ENCODE data around the gene MUC4.
A peak's percentile ranks its signal among the peaks of the same experiment; 100 is the strongest.

Gene MUC4

GRCh38 chr3:195855471-195856409 is 44.0 kb upstream of the MUC4 start:
- Histone ChIP-seq H3K27me3 (replicated peaks) (no peaks in the 10 kb centered on the region), H3K27ac (no peak overlapping the region), H3K4me3 (ENCODE audit: low read depth, low read length) (no peak overlapping the region), H3K36me3 (replicated peaks) (no peaks in the 10 kb centered on the region)
- in situ Hi-C loops (cut with HindIII; ENCODE audit: low pct_ligation_motif_present, low sequenced_read_pairs), result no loop called here
- peak; percentile 7 for TF ChIP-seq CTCF (IDR thresholded peaks at IDR 0.05; ENCODE audit: low read depth, low read length, missing control alignments)
- DNase-seq, result no peak

GRCh38 chr3:195854628-195855294 is 43.0 kb upstream of the MUC4 start:
- no peaks in the 10 kb centered on the region for H3K36me3 ChIP-seq (replicated peaks)
- H3K27ac ChIP-seq, result no peak overlapping the region
- H3K4me3 ChIP-seq (ENCODE audit: low read depth, low read length), result no peak overlapping the region
- no peak for TF ChIP-seq CTCF (IDR thresholded peaks at IDR 0.05; ENCODE audit: low read depth, low read length, missing control alignments)
- in situ Hi-C loops (cut with HindIII; ENCODE audit: low pct_ligation_motif_present, low sequenced_read_pairs), result no loop called here
- no peak for DNase-seq
- no peaks in the 10 kb centered on the region for H3K27me3 ChIP-seq (replicated peaks)

GRCh38 chr3:195853996-195854395 is 42.3 kb upstream of the MUC4 start:
- Histone ChIP-seq H3K36me3 (replicated peaks) (no peaks in the 10 kb centered on the region), H3K4me3 (ENCODE audit: low read depth, low read length) (no peak overlapping the region), H3K27ac (no peak overlapping the region), H3K27me3 (replicated peaks) (no peaks in the 10 kb centered on the region)
- no peak for TF ChIP-seq CTCF (IDR thresholded peaks at IDR 0.05; ENCODE audit: low read depth, low read length, missing control alignments)
- DNase-seq, result no peak
- in situ Hi-C loops (cut with HindIII; ENCODE audit: low pct_ligation_motif_present, low sequenced_read_pairs), result no loop called here

- Histone ChIP-seq H3K27me3 (replicated peaks) (no peaks in the 10 kb centered on the region), H3K27ac (no peak overlapping the region), H3K36me3 (replicated peaks) (no peaks in the 10 kb centered on the region), H3K4me3 (ENCODE audit: low read depth, low read length) (no peak overlapping the region)
- no peak for DNase-seq
- in situ Hi-C loops (cut with HindIII; ENCODE audit: low pct_ligation_motif_present, low sequenced_read_pairs), result no loop called here
- TF ChIP-seq CTCF (IDR thresholded peaks at IDR 0.05; ENCODE audit: low read depth, low read length, missing control alignments), result no peak
Observed at GRCh38 chr3:195853036-195853435, 41.3 kb upstream of the MUC4 start.

- peak; percentile 91 for DNase-seq
- Histone ChIP-seq H3K27ac (no peak overlapping the region), H3K36me3 (replicated peaks) (no peaks in the 10 kb centered on the region), H3K4me3 (ENCODE audit: low read depth, low read length) (no peak overlapping the region), H3K27me3 (replicated peaks) (no peaks in the 10 kb centered on the region)
- in situ Hi-C loops (cut with HindIII; ENCODE audit: low pct_ligation_motif_present, low sequenced_read_pairs), result no loop called here
- TF ChIP-seq CTCF (IDR thresholded peaks at IDR 0.05; ENCODE audit: low read depth, low read length, missing control alignments), result peak; percentile 100
Observed at GRCh38 chr3:195850857-195851543, 39.3 kb upstream of the MUC4 start.
